HepG2 (cell line): ENCODE data around the gene PTPRO. TPM values are rescaled to one million over a fixed set of nuclear protein-coding genes. Genes with fewer than 3 reads are reported as not detected.

Source experiments
- ATAC-seq: fragments of 200-7000 bp; cut with Tn5 transposase; 3 replicates; pipeline ENCODE4 v1.9.1; 2020; ENCODE audit warnings: mild to moderate bottlenecking, moderate library complexity
- BruUV-seq: library from RNA; stranded (reverse); fragments of 400-500 nt; replicated peaks from 2 replicates; lab custom pipeline; 2021; lab: Mats Ljungman, UMichigan
- CTCF ChIA-PET: fragments of 300-600 bp; formaldehyde crosslinking; extraction: SDS; loops from one replicate; lab custom pipeline; 2021; ENCODE audit warnings: low total read pairs, inconsistent platforms, low intra/inter-chr PET ratio; lab: Yijun Ruan, JAX
- POLR2A ChIA-PET: fragments of 350-600 bp; sonication (Branson Sonifier 250); formaldehyde crosslinking; loops from one replicate; lab custom pipeline; 2020; ENCODE audit warnings: antibody characterized with exemption, inconsistent platforms; lab: Yijun Ruan, JAX
- DNase-seq: peaks from one replicate; pipeline ENCODE4 v3.0.0-alpha.2; 2015; ENCODE audit warnings: low spot score
- FAIRE-seq: peaks from 3 replicates; lab custom pipeline; 2011; peaks lifted over from hg19 to GRCh38; lab: Jason Lieb, UNC
- H2AFZ ChIP-seq: one replicate; pipeline ENCODE4 v1.6.1; 2011; ENCODE audit warnings: low read length, inconsistent platforms
- H3K27ac ChIP-seq: fragments of 300-600 bp; 3 replicates; pipeline ENCODE4 v1.8.0; 2011; ENCODE audit warnings: mixed run types, mild to moderate bottlenecking, mixed read lengths, low read length, inconsistent platforms; ENCODE audit not compliant: insufficient read depth; ENCODE audit errors: extremely low read length
- H3K27me3 ChIP-seq, 2 experiments: fragments of 200-600 bp in 1 of 2; 2 replicates in 1 of 2; 3 replicates in 1 of 2; pipeline versions ENCODE4 v1.6.0 to v1.8.0; 2011; ENCODE audit warnings: low read length in 2 of 2, mild to moderate bottlenecking in 2 of 2, moderate library complexity in 2 of 2, inconsistent platforms in 1 of 2; ENCODE audit not compliant: insufficient read depth in 2 of 2, control insufficient read depth in 1 of 2
- H3K36me3 ChIP-seq, 2 experiments: fragments of 200-600 bp in 1 of 2; replicated peaks in 1 of 2; 2 replicates in 1 of 2; 3 replicates in 1 of 2; pipeline versions ENCODE4 v1.5.1 to v1.8.0; 2011; ENCODE audit warnings: low read length in 2 of 2, inconsistent platforms in 1 of 2; ENCODE audit not compliant: insufficient read depth in 2 of 2, control insufficient read depth in 1 of 2
- H3K4me1 ChIP-seq: 2 replicates; pipeline ENCODE4 v1.5.1; 2012; ENCODE audit warnings: low read length, inconsistent platforms; ENCODE audit not compliant: insufficient read depth
- H3K4me2 ChIP-seq: 2 replicates; pipeline ENCODE4 v1.6.0; 2011; ENCODE audit warnings: low read depth, low read length, inconsistent platforms
- H3K4me3 ChIP-seq, 3 experiments: fragments of 200-600 bp in 1 of 3; sonication (generic), shearing (Covaris generic) in 1 of 3; replicated peaks in 1 of 3; 2 replicates each; pipeline ENCODE4 v1.5.1; 2011 to 2016; ENCODE audit warnings: low read length in 3 of 3, inconsistent platforms in 2 of 3, low read depth in 2 of 3, mild to moderate bottlenecking in 2 of 3, control low read depth in 1 of 3, mixed read lengths in 1 of 3; ENCODE audit not compliant: insufficient read depth in 1 of 3
- H3K79me2 ChIP-seq: one replicate; pipeline ENCODE4 v1.6.1; 2011; ENCODE audit warnings: low read length, inconsistent platforms; ENCODE audit not compliant: insufficient read depth
- H3K9ac ChIP-seq: 2 replicates; pipeline ENCODE4 v1.6.0; 2011; ENCODE audit warnings: mild to moderate bottlenecking, low read depth, low read length, inconsistent platforms; ENCODE audit not compliant: insufficient read depth
- H3K9me3 ChIP-seq: 2 replicates; pipeline ENCODE4 v1.5.1; 2012; ENCODE audit warnings: mild to moderate bottlenecking, low read length
- H4K20me1 ChIP-seq: 2 replicates; pipeline ENCODE4 v1.6.0; 2011; ENCODE audit warnings: inconsistent platforms, mild to moderate bottlenecking, low read length, moderate library complexity; ENCODE audit not compliant: insufficient read depth
- CEBPB ChIP-seq: IDR thresholded peaks from 2 replicates; pipeline ENCODE4 v1.6.1; 2011; ENCODE audit warnings: low read depth, low read length, improper control_type of control experiment, borderline replicate concordance
- EP300 ChIP-seq, 3 experiments: sonication (generic) in 1 of 3; formaldehyde crosslinking in 1 of 3; IDR thresholded peaks; 2 replicates each; pipeline versions ENCODE4 v1.5.1 to v1.6.1; 2011 to 2020; ENCODE audit warnings: low read depth in 2 of 3, low read length in 2 of 3, borderline replicate concordance in 1 of 3, improper control_type of control experiment in 1 of 3, mild to moderate bottlenecking in 1 of 3, missing genetic modification reagents in 1 of 3, moderate library complexity in 1 of 3
- FOXA3 ChIP-seq: IDR thresholded peaks from 2 replicates; pipeline ENCODE4 v1.6.1; 2016; ENCODE audit warnings: missing genetic modification reagents, missing compliant biosample characterization
- HNRNPLL ChIP-seq: fragments of 200-400 bp; formaldehyde crosslinking; IDR thresholded peaks from 2 replicates; pipeline ENCODE4 v1.6.1; 2017; ENCODE audit warnings: mild to moderate bottlenecking, low read depth, low read length; ENCODE audit not compliant: poor library complexity, severe bottlenecking
- HOXA3 ChIP-seq: sonication (generic); formaldehyde crosslinking; IDR thresholded peaks from 2 replicates; pipeline ENCODE4 v1.5.0; 2020; ENCODE audit warnings: missing genetic modification reagents
- LRRFIP1 ChIP-seq: sonication (generic); formaldehyde crosslinking; conservative IDR thresholded peaks from 2 replicates; pipeline ENCODE4 v1.4.0; 2020; ENCODE audit warnings: missing genetic modification reagents
- MXD4 ChIP-seq: IDR thresholded peaks from 2 replicates; pipeline ENCODE4 v1.6.1; 2016; ENCODE audit warnings: mild to moderate bottlenecking, missing biosample characterization, missing genetic modification reagents
- NFRKB ChIP-seq: fragments of 450-650 bp; IDR thresholded peaks from 2 replicates; pipeline ENCODE4 v1.6.1; 2017
- ZNF12 ChIP-seq: sonication (generic); formaldehyde crosslinking; IDR thresholded peaks from 2 replicates; pipeline ENCODE4 v1.5.0; 2020; ENCODE audit warnings: missing genetic modification reagents
- ZNF441 ChIP-seq: sonication (generic); formaldehyde crosslinking; IDR thresholded peaks from 2 replicates; pipeline ENCODE4 v1.7.0; 2021; ENCODE audit warnings: missing genetic modification reagents, borderline replicate concordance
- ZNF562 ChIP-seq: sonication (generic); formaldehyde crosslinking; IDR thresholded peaks from 2 replicates; pipeline ENCODE4 v1.8.0; 2022; ENCODE audit warnings: missing genetic modification reagents, borderline replicate concordance
- WGBS: methylation state at CpG from one replicate; pipeline ENCODE4 v1.1.6; 2017; ENCODE audit warnings: low lambda C conversion rate; 5-methylcytosine and 5-hydroxymethylcytosine counted together
- in situ Hi-C: cut with HindIII; loops from 2 replicates; pipeline ENCODE4 v1.10.0; 2017; ENCODE audit warnings: low pct_unique_long_range_greater_than_20kb; ENCODE audit not compliant: extremely low pct_ligation_motif_present
- intact Hi-C: fragments of 100-400 bp; cut with micrococcal nuclease; formaldehyde crosslinking; loops from one replicate; pipeline ENCODE4 v1.10.0; 2022; ENCODE audit not compliant: unreplicated experiment
- polyA plus RNA-seq, 8 experiments: library from polyadenylated mRNA; depleted of rRNA in 3 of 8; stranded (reverse) in 7 of 8; unstranded in 1 of 8; fragments of >200 nt; fragmentation: Illumina TruSeq in 4 of 8; extraction: Trizol in 4 of 8; gene quantifications; 2 replicates each; pipeline versions ENCODE4 v1.2.1 to v1.2.3, GENCODE V29; 2011 to 2016; ENCODE audit warnings: low read depth in 4 of 8, missing spikeins in 1 of 8, mixed read lengths in 1 of 8; ENCODE audit not compliant: insufficient read depth in 1 of 8
- total RNA-seq, 5 experiments: library from RNA; depleted of rRNA; stranded (reverse); fragments of >200 nt; fragmentation: Illumina TruSeq; extraction: Trizol; gene quantifications; 2 replicates each; pipeline ENCODE4 v1.2.3, GENCODE V29; 2016; ENCODE audit warnings: low read depth in 1 of 5

The PTPRO gene
- total and polyA plus RNA-seq, 2 of the 13 experiments (the other 11 are each of a cell fraction or from before 2014, with no cell fraction given) = 0.04 TPM; not detected in 1

- H3K27ac ChIP-seq = no peak overlapping the region
Observed at GRCh38 chr12:15633201-15633600, 310.9 kb downstream of the PTPRO start.

More at GRCh38 chr12:15633201-15633600, 310.9 kb downstream of the PTPRO start:
- H3K4me1 ChIP-seq = peaks cover 43% of the 10 kb centered on the region
- no peaks in the 10 kb centered on the region for H4K20me1 ChIP-seq
- in situ Hi-C loops = no loop called here
- no peak for FAIRE-seq
- no peaks in the 10 kb centered on the region for H3K79me2 ChIP-seq
- H3K27me3 ChIP-seq = no peaks in the 10 kb centered on the region
- intact Hi-C loops = no loop called here
- TF ChIP-seq ZNF562 (CRISPR knock-in tag) (no peak), MXD4 (CRISPR knock-in tag) (no peak), NFRKB (no peak), HOXA3 (CRISPR knock-in tag) (no peak), ZNF12 (CRISPR knock-in tag) (no peak), CEBPB (no peak), EP300 (IDR thresholded peaks at IDR 0.05; ENCODE audit: low read depth in 2 of 2, low read length in 2 of 2) (no peak), EP300 (CRISPR knock-in tag; IDR thresholded peaks at IDR 0.05; ENCODE audit: borderline replicate concordance) (no peak), LRRFIP1 (CRISPR knock-in tag) (no peak), FOXA3 (no peak), ZNF441 (CRISPR knock-in tag) (no peak), HNRNPLL (no peak)
- BruUV-seq = no TSS peak
- H3K9me3 ChIP-seq = no peaks in the 10 kb centered on the region
- WGBS = 100% methylated on average over 1 of the region's 1 CpG
- no peak overlapping the region for H3K4me3 ChIP-seq
- ChIA-PET CTCF (no interaction called here), POLR2A (no interaction called here)
- no peak overlapping the region for H3K9ac ChIP-seq
- peaks cover 1 to 18% of the 10 kb centered on the region in 2 experiments; a peak in 4 of 5 replicates for H3K36me3 ChIP-seq
- no peak overlapping the region for H3K4me2 ChIP-seq
- ATAC-seq = no peak
- DNase-seq = no peak
- no peak overlapping the region for H2AFZ ChIP-seq
